K562 (cell line): Measurements from ENCODE around the gene EFHD2. TPM values are rescaled to one million over a fixed set of nuclear protein-coding genes. Genes with fewer than 3 reads are reported as not detected.

Source experiments
- ATAC-seq: fragments of 200-7000 bp; cut with Tn5 transposase; 3 replicates; pipeline ENCODE4 v1.9.1; 2020; ENCODE audit warnings: moderate library complexity
- BruUV-seq: library from RNA; stranded (reverse); fragments of 400-500 nt; replicated peaks from 2 replicates; lab custom pipeline; 2021; lab: Mats Ljungman, UMichigan
- CTCF ChIA-PET: fragments of 300-600 bp; formaldehyde crosslinking; extraction: SDS; loops from one replicate; lab custom pipeline; 2021; ENCODE audit warnings: low intra/inter-chr PET ratio; lab: Yijun Ruan, JAX
- POLR2A ChIA-PET: fragments of 300-600, 350-650 bp; sonication (Branson Sonifier 250); formaldehyde crosslinking; extraction: SDS; loops from one replicate; lab custom pipeline; 2021; ENCODE audit warnings: antibody characterized with exemption, inconsistent platforms; lab: Yijun Ruan, JAX
- DNase-seq, 4 experiments: peaks; one replicate each; pipeline versions ENCODE4 v3.0.0 to v3.0.0-alpha.2; 2011 to 2018; ENCODE audit warnings: low spot score in 3 of 4, mixed read lengths in 3 of 4; ENCODE audit errors: extremely low read depth in 1 of 4
- FAIRE-seq: peaks from 2 replicates; lab custom pipeline; 2011; peaks lifted over from hg19 to GRCh38; lab: Jason Lieb, UNC
- H2AFZ ChIP-seq: 2 replicates; pipeline ENCODE4 v1.6.0; 2011; ENCODE audit warnings: low read depth, low read length, control low read depth, inconsistent platforms
- H3K27ac ChIP-seq: fragments of 200-600 bp; 3 replicates; pipeline ENCODE4 v1.8.0; 2011; ENCODE audit warnings: low read depth, mild to moderate bottlenecking, control low read depth, inconsistent platforms, low read length, moderate library complexity, mixed read lengths; ENCODE audit errors: extremely low read depth
- H3K27me3 ChIP-seq, 2 experiments: fragments of 300-600 bp in 1 of 2; 2 replicates in 1 of 2; 3 replicates in 1 of 2; pipeline versions ENCODE4 v1.6.0 to v1.8.0; 2011; ENCODE audit warnings: inconsistent platforms in 2 of 2, low read length in 2 of 2, mild to moderate bottlenecking in 1 of 2, mixed read lengths in 1 of 2, moderate library complexity in 1 of 2; ENCODE audit not compliant: control insufficient read depth in 2 of 2, insufficient read depth in 2 of 2
- H3K36me3 ChIP-seq: fragments of 300-600 bp; 3 replicates; pipeline ENCODE4 v1.8.0; 2011; ENCODE audit warnings: mild to moderate bottlenecking, low read length, inconsistent platforms; ENCODE audit not compliant: control insufficient read depth, insufficient read depth
- H3K4me1 ChIP-seq, 2 experiments: fragments of 200-600 bp in 1 of 2; replicated peaks in 1 of 2; 2 replicates in 1 of 2; 3 replicates in 1 of 2; pipeline versions ENCODE4 v1.5.1 to v1.8.0; 2011; ENCODE audit warnings: inconsistent platforms in 2 of 2, low read length in 2 of 2, mild to moderate bottlenecking in 1 of 2, mixed read lengths in 1 of 2, moderate library complexity in 1 of 2; ENCODE audit not compliant: control insufficient read depth in 2 of 2, insufficient read depth in 2 of 2
- H3K4me2 ChIP-seq: 2 replicates; pipeline ENCODE4 v1.6.1; 2011; ENCODE audit warnings: low read length, control low read depth, inconsistent platforms, mixed read lengths; ENCODE audit not compliant: insufficient read depth
- H3K4me3 ChIP-seq: fragments of 200-600 bp; sonication (generic), shearing (Covaris generic); 2 replicates; pipeline ENCODE4 v1.5.1; 2016; ENCODE audit warnings: control low read depth, inconsistent platforms
- H3K79me2 ChIP-seq: fragments of 200-600 bp; 3 replicates; pipeline ENCODE4 v1.8.0; 2011; ENCODE audit warnings: low read length, inconsistent platforms; ENCODE audit not compliant: control insufficient read depth, insufficient read depth
- H3K9ac ChIP-seq, 2 experiments: 2 replicates each; pipeline versions ENCODE4 v1.6.0 to v1.6.1; 2011; ENCODE audit warnings: low read depth in 2 of 2, low read length in 2 of 2, control low read depth in 1 of 2, inconsistent platforms in 1 of 2, mild to moderate bottlenecking in 1 of 2, mixed read lengths in 1 of 2; ENCODE audit not compliant: insufficient read depth in 1 of 2
- H3K9me1 ChIP-seq: one replicate; pipeline ENCODE4 v1.6.0; 2011; ENCODE audit warnings: inconsistent platforms, mild to moderate bottlenecking, low read length, moderate library complexity; ENCODE audit not compliant: control insufficient read depth, insufficient read depth
- H3K9me3 ChIP-seq: replicated peaks from 2 replicates; pipeline ENCODE4 v1.5.1; 2011; ENCODE audit warnings: low read depth, low read length, inconsistent platforms; ENCODE audit not compliant: control insufficient read depth, insufficient read depth
- H4K20me1 ChIP-seq: replicated peaks from 2 replicates; pipeline ENCODE4 v1.6.1; 2011; ENCODE audit warnings: low read length, inconsistent platforms, mixed read lengths; ENCODE audit not compliant: control insufficient read depth, insufficient read depth
- CHD4 ChIP-seq: fragments of 200-600 bp; sonication (generic); IDR thresholded peaks from 3 replicates; pipeline ENCODE4 v1.6.1; 2012; ENCODE audit warnings: low read depth, mild to moderate bottlenecking, mixed read lengths, low read length, inconsistent platforms; ENCODE audit not compliant: insufficient read depth, insufficient replicate concordance, poor library complexity, severe bottlenecking
- ELK3 ChIP-seq: fragments of 450-650 bp; formaldehyde crosslinking; IDR thresholded peaks from 2 replicates; pipeline ENCODE4 v1.4.0; 2020; ENCODE audit warnings: mild to moderate bottlenecking
- EZH2 ChIP-seq: IDR thresholded peaks from 2 replicates; pipeline ENCODE4 v1.6.1; 2012; ENCODE audit warnings: low read depth, mild to moderate bottlenecking, inconsistent platforms, low read length, borderline replicate concordance
- FOS ChIP-seq: IDR thresholded peaks from 3 replicates; pipeline ENCODE4 v1.6.1; 2011; ENCODE audit not compliant: insufficient read length; ENCODE audit errors: extremely low read depth
- FOSL1 ChIP-seq: fragments of 200-800 bp; sonication (Bioruptor generic); conservative IDR thresholded peaks from 2 replicates; pipeline ENCODE4 v1.6.1; 2016; ENCODE audit warnings: missing genetic modification characterization, missing compliant biosample characterization
- GABPB1 ChIP-seq: sonication (generic); formaldehyde crosslinking; IDR thresholded peaks from 2 replicates; pipeline ENCODE4 v1.8.0; 2022; ENCODE audit warnings: mild to moderate bottlenecking, missing genetic modification reagents
- JUND ChIP-seq, 2 experiments: IDR thresholded peaks; 2 replicates in 1 of 2; 3 replicates in 1 of 2; pipeline ENCODE4 v1.6.1; 2011; ENCODE audit warnings: borderline replicate concordance in 2 of 2, low read depth in 2 of 2, low read length in 2 of 2, improper control_type of control experiment in 1 of 2, missing biosample characterization in 1 of 2, missing genetic modification characterization in 1 of 2, missing genetic modification reagents in 1 of 2
- MEF2A ChIP-seq: IDR thresholded peaks from 2 replicates; pipeline ENCODE4 v1.6.1; 2011; ENCODE audit warnings: low read depth, mild to moderate bottlenecking, low read length, moderate library complexity; ENCODE audit not compliant: control insufficient read depth
- PHB2 ChIP-seq: fragments of 450-650 bp; IDR thresholded peaks from 2 replicates; pipeline ENCODE4 v1.6.1; 2017; ENCODE audit warnings: low read depth
- POLR2G ChIP-seq: fragments of 200-400 bp; formaldehyde crosslinking; IDR thresholded peaks from 2 replicates; pipeline ENCODE4 v1.6.1; 2017; ENCODE audit warnings: low read depth, mild to moderate bottlenecking, antibody characterized with exemption, low read length, moderate library complexity
- RBFOX2 ChIP-seq: fragments of 200-400 bp; formaldehyde crosslinking; IDR thresholded peaks from 2 replicates; pipeline ENCODE4 v1.6.1; 2017; ENCODE audit warnings: low read depth, mild to moderate bottlenecking, low read length, moderate library complexity
- RCOR1 ChIP-seq, 2 experiments: IDR thresholded peaks; 2 replicates each; pipeline ENCODE4 v1.6.1; 2012; ENCODE audit warnings: low read depth in 2 of 2, low read length in 2 of 2, borderline replicate concordance in 1 of 2, improper control_type of control experiment in 1 of 2
- SNIP1 ChIP-seq: fragments of 450-650 bp; IDR thresholded peaks from 2 replicates; pipeline ENCODE4 v1.7.1; 2017; ENCODE audit warnings: low read depth, mild to moderate bottlenecking
- TAF9B ChIP-seq: fragments of 450-650 bp; IDR thresholded peaks from 2 replicates; pipeline ENCODE4 v1.6.1; 2018; ENCODE audit warnings: mild to moderate bottlenecking; ENCODE audit not compliant: partially characterized antibody
- ZBTB5 ChIP-seq: fragments of 450-650 bp; IDR thresholded peaks from 2 replicates; pipeline ENCODE4 v1.6.1; 2017; ENCODE audit warnings: antibody characterized with exemption
- ZNF347 ChIP-seq: fragments of 450-650 bp; formaldehyde crosslinking; IDR thresholded peaks from 2 replicates; pipeline ENCODE4 v1.4.0; 2020; ENCODE audit warnings: low read depth, mild to moderate bottlenecking, moderate library complexity
- ZNF436 ChIP-seq: fragments of 250-450, 450-650 bp; sonication (Bioruptor Pico); formaldehyde crosslinking; IDR thresholded peaks from 2 replicates; pipeline ENCODE4 v1.7.0; 2020; ENCODE audit warnings: mild to moderate bottlenecking
- WGBS: fragments of 100-300 bp; shearing (Covaris generic); methylation state at CpG from one replicate; pipeline ENCODE4 v1.1.6; 2016; ENCODE audit warnings: low coverage, mixed read lengths; ENCODE audit not compliant: insufficient coverage; ENCODE audit errors: missing lambda C conversion rate; 5-methylcytosine and 5-hydroxymethylcytosine counted together
- in situ Hi-C: fragments of 300-500 bp; cut with MboI; formaldehyde crosslinking; loops from 4 replicates; pipeline ENCODE4 v1.15.0; 2018; ENCODE audit warnings: inconsistent platforms, mixed read lengths
- intact Hi-C: fragments of 100-400 bp; cut with micrococcal nuclease; formaldehyde crosslinking; loops from 2 replicates; pipeline ENCODE4 v1.14.2; 2022
- polyA plus RNA-seq, 8 experiments: library from polyadenylated mRNA; depleted of rRNA in 4 of 8; stranded (reverse) in 5 of 8; unstranded in 3 of 8; fragments of >200 nt; fragmentation: Nextera tagmentation in 2 of 8; fragmentation: Illumina TruSeq in 1 of 8; extraction: Ambion mirVana in 2 of 8; extraction: Trizol in 1 of 8; gene quantifications; 2 replicates each; pipeline versions ENCODE4 v1.2.1 to v1.2.3, GENCODE V29; 2011 to 2014; ENCODE audit warnings: inconsistent platforms in 1 of 8, missing spikeins in 1 of 8
- total RNA-seq, 7 experiments: library from RNA; depleted of rRNA in 6 of 7; stranded (reverse); fragments of >200 nt in 6 of 7; fragmentation: Illumina TruSeq in 2 of 7; extraction: Trizol in 2 of 7; gene quantifications; 2 replicates each; pipeline versions ENCODE4 v1.2.1 to v1.2.3, GENCODE V29; 2011 to 2021; ENCODE audit warnings: low replicate concordance in 1 of 7

EFHD2 gene
- total and polyA plus RNA-seq, 9 of the 15 experiments (the other 6 are each of a cell fraction or from before 2014, with no cell fraction given) = 1.7 to 73.5 (median 25.2) TPM

GRCh38 chr1:15371610-15372545, 37.8 kb upstream of the EFHD2 start (continued):
- TF ChIP-seq RCOR1 (IDR thresholded peaks at IDR 0.05; ENCODE audit: borderline replicate concordance in 1 of 2, low read depth in 2 of 2, low read length in 2 of 2) = 0 out of 4 replicates have a peak, but pooled peaks of 1 of the 2 experiments have one; percentile 37
- peak; percentile 39 for TF ChIP-seq CHD4
- peak; percentile 73 for TF ChIP-seq JUND (IDR thresholded peaks at IDR 0.05; ENCODE audit: borderline replicate concordance, low read depth, low read length)
- peak; percentile 18; the same call in 1 of the 3 replicates for TF ChIP-seq JUND (tag; IDR thresholded peaks at IDR 0.05; ENCODE audit: borderline replicate concordance, low read depth, low read length)
- TF ChIP-seq TAF9B = no peak
- peak; percentile 82 for TF ChIP-seq FOSL1 (tag)
- TF ChIP-seq MEF2A = no peak

- Histone ChIP-seq H4K20me1 (peaks cover 3% of the 10 kb centered on the region), H3K9ac (no peak overlapping the region), H3K36me3 (no peaks in the 10 kb centered on the region), H3K79me2 (no peaks in the 10 kb centered on the region), H3K27ac (no peak overlapping the region), H2AFZ (no peak overlapping the region), H3K9me3 (no peaks in the 10 kb centered on the region), H3K4me3 (no peak overlapping the region)
- POLR2A ChIA-PET = interaction anchor here (0.6 kb wide), 1 partner anchor 183 kb away, joined by 3 read pairs; no protein-coding TSS in a partner anchor
- no TSS peak for BruUV-seq
- WGBS = under 1% methylated on average over 8 of the region's 8 CpGs
- no peak for ATAC-seq
- CTCF ChIA-PET = no interaction called here
- no peak for TF ChIP-seq POLR2G
- no peak for TF ChIP-seq FOS
- no peak for TF ChIP-seq PHB2
- no peak for TF ChIP-seq ZNF347
- no peak for TF ChIP-seq RBFOX2
- TF ChIP-seq SNIP1 = no peak
- no peak for TF ChIP-seq ZBTB5
- TF ChIP-seq ELK3 (CRISPR knock-in tag) = no peak
- no peak for TF ChIP-seq GABPB1 (CRISPR knock-in tag)
- no peak for TF ChIP-seq ZNF436 (CRISPR knock-in tag)
- TF ChIP-seq EZH2 = no peak
- TF ChIP-seq, all 486 proteins: peak for 0
- intact Hi-C loops = no loop called here
- DNase-seq = no peak
- H3K27me3 ChIP-seq = peaks cover 47 to 76% of the 10 kb centered on the region in 2 experiments
- in situ Hi-C loops = no loop called here
- peaks cover 0 to 7% of the 10 kb centered on the region in 2 experiments; a peak in 1 of 5 replicates for H3K4me1 ChIP-seq
- no peaks in the 10 kb centered on the region for H3K9me1 ChIP-seq
- H3K4me2 ChIP-seq = no peak overlapping the region
- no peak for FAIRE-seq
Measured at GRCh38 chr1:15378729-15379128, 31.0 kb upstream of the EFHD2 start.
